K562 (cell line): ENCODE data around the gene GCNT2. TPM values are rescaled to one million over a fixed set of nuclear protein-coding genes. Genes with fewer than 3 reads are reported as not detected.

Experiments used
- SMAD1 ChIP-seq: fragments of 150-350 bp; IDR thresholded peaks from 2 replicates; pipeline ENCODE4 v1.6.1; 2014; ENCODE audit warnings: low read length, low read depth; ENCODE audit not compliant: partially characterized antibody
- SMAD3 ChIP-seq: fragments of 450-650 bp; formaldehyde crosslinking; conservative IDR thresholded peaks from 2 replicates; pipeline ENCODE4 v1.4.0; 2020; ENCODE audit warnings: mild to moderate bottlenecking
- ZC3H4 ChIP-seq: sonication (generic); formaldehyde crosslinking; IDR thresholded peaks from 2 replicates; pipeline ENCODE4 v1.9.0; 2021; ENCODE audit warnings: missing genetic modification reagents, borderline replicate concordance
- polyA plus RNA-seq, 8 experiments: library from polyadenylated mRNA; depleted of rRNA in 4 of 8; stranded (reverse) in 5 of 8; unstranded in 3 of 8; fragments of >200 nt; fragmentation: Nextera tagmentation in 2 of 8; fragmentation: Illumina TruSeq in 1 of 8; extraction: Ambion mirVana in 2 of 8; extraction: Trizol in 1 of 8; gene quantifications; 2 replicates each; pipeline versions ENCODE4 v1.2.1 to v1.2.3, GENCODE V29; 2011 to 2014; ENCODE audit warnings: inconsistent platforms in 1 of 8, missing spikeins in 1 of 8
- total RNA-seq, 7 experiments: library from RNA; depleted of rRNA in 6 of 7; stranded (reverse); fragments of >200 nt in 6 of 7; fragmentation: Illumina TruSeq in 2 of 7; extraction: Trizol in 2 of 7; gene quantifications; 2 replicates each; pipeline versions ENCODE4 v1.2.1 to v1.2.3, GENCODE V29; 2011 to 2021; ENCODE audit warnings: low replicate concordance in 1 of 7
- TF ChIP-seq, protein P1 (sequence below): fragments of 200-600 bp; sonication (generic); IDR thresholded peaks from one replicate; pipeline ENCODE4 v1.6.1; 2012; ENCODE audit warnings: mild to moderate bottlenecking, low read depth, low read length, inconsistent platforms

Gene GCNT2
- total and polyA plus RNA-seq, 9 of the 15 experiments (the other 6 are each of a cell fraction or from before 2014, with no cell fraction given), result 0.78 to 2.6 (median 1.6) TPM

DNA sequence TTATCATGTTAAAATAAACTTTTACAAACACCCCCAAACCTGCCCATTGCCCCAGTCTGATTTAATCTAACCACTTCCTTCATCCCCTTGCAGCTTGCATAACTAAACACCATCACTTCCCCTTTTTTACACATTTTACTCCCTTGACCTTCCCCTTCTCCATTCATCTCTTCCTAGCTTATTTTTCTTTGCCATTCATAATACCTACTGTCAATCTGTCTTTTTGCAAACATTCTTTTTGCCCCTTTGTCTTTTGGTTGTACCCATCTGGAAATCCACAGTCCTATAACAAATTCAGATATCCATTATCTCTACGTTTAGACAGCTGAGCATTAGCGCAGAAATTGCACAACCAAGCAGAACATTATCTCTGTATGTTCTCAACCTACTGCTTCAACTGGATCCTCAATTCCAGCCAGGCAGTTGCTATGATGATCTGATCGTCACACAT, 122.1 kb downstream of the GCNT2 start (continued):
- TF ChIP-seq, protein P1, sequence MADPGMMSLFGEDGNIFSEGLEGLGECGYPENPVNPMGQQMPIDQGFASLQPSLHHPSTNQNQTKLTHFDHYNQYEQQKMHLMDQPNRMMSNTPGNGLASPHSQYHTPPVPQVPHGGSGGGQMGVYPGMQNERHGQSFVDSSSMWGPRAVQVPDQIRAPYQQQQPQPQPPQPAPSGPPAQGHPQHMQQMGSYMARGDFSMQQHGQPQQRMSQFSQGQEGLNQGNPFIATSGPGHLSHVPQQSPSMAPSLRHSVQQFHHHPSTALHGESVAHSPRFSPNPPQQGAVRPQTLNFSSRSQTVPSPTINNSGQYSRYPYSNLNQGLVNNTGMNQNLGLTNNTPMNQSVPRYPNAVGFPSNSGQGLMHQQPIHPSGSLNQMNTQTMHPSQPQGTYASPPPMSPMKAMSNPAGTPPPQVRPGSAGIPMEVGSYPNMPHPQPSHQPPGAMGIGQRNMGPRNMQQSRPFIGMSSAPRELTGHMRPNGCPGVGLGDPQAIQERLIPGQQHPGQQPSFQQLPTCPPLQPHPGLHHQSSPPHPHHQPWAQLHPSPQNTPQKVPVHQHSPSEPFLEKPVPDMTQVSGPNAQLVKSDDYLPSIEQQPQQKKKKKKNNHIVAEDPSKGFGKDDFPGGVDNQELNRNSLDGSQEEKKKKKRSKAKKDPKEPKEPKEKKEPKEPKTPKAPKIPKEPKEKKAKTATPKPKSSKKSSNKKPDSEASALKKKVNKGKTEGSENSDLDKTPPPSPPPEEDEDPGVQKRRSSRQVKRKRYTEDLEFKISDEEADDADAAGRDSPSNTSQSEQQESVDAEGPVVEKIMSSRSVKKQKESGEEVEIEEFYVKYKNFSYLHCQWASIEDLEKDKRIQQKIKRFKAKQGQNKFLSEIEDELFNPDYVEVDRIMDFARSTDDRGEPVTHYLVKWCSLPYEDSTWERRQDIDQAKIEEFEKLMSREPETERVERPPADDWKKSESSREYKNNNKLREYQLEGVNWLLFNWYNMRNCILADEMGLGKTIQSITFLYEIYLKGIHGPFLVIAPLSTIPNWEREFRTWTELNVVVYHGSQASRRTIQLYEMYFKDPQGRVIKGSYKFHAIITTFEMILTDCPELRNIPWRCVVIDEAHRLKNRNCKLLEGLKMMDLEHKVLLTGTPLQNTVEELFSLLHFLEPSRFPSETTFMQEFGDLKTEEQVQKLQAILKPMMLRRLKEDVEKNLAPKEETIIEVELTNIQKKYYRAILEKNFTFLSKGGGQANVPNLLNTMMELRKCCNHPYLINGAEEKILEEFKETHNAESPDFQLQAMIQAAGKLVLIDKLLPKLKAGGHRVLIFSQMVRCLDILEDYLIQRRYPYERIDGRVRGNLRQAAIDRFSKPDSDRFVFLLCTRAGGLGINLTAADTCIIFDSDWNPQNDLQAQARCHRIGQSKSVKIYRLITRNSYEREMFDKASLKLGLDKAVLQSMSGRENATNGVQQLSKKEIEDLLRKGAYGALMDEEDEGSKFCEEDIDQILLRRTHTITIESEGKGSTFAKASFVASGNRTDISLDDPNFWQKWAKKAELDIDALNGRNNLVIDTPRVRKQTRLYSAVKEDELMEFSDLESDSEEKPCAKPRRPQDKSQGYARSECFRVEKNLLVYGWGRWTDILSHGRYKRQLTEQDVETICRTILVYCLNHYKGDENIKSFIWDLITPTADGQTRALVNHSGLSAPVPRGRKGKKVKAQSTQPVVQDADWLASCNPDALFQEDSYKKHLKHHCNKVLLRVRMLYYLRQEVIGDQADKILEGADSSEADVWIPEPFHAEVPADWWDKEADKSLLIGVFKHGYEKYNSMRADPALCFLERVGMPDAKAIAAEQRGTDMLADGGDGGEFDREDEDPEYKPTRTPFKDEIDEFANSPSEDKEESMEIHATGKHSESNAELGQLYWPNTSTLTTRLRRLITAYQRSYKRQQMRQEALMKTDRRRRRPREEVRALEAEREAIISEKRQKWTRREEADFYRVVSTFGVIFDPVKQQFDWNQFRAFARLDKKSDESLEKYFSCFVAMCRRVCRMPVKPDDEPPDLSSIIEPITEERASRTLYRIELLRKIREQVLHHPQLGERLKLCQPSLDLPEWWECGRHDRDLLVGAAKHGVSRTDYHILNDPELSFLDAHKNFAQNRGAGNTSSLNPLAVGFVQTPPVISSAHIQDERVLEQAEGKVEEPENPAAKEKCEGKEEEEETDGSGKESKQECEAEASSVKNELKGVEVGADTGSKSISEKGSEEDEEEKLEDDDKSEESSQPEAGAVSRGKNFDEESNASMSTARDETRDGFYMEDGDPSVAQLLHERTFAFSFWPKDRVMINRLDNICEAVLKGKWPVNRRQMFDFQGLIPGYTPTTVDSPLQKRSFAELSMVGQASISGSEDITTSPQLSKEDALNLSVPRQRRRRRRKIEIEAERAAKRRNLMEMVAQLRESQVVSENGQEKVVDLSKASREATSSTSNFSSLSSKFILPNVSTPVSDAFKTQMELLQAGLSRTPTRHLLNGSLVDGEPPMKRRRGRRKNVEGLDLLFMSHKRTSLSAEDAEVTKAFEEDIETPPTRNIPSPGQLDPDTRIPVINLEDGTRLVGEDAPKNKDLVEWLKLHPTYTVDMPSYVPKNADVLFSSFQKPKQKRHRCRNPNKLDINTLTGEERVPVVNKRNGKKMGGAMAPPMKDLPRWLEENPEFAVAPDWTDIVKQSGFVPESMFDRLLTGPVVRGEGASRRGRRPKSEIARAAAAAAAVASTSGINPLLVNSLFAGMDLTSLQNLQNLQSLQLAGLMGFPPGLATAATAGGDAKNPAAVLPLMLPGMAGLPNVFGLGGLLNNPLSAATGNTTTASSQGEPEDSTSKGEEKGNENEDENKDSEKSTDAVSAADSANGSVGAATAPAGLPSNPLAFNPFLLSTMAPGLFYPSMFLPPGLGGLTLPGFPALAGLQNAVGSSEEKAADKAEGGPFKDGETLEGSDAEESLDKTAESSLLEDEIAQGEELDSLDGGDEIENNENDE, result no peak
- TF ChIP-seq SMAD3 (CRISPR knock-in tag) (0 out of 2 replicates have a peak, but pooled peaks have one; percentile 4), ZC3H4 (CRISPR knock-in tag) (no peak), SMAD1 (peak; percentile 32)
